ENCODE data around the gene ZSWIM1. TPM values are rescaled to one million over a fixed set of nuclear protein-coding genes. Genes with fewer than 3 reads are reported as not detected.

Gene ZSWIM1
- total and polyA plus RNA-seq, 2 donors (not counting 3 experiments of a cell fraction or from before 2014, with no cell fraction given), result 8.5 to 10.0 TPM

DNA sequence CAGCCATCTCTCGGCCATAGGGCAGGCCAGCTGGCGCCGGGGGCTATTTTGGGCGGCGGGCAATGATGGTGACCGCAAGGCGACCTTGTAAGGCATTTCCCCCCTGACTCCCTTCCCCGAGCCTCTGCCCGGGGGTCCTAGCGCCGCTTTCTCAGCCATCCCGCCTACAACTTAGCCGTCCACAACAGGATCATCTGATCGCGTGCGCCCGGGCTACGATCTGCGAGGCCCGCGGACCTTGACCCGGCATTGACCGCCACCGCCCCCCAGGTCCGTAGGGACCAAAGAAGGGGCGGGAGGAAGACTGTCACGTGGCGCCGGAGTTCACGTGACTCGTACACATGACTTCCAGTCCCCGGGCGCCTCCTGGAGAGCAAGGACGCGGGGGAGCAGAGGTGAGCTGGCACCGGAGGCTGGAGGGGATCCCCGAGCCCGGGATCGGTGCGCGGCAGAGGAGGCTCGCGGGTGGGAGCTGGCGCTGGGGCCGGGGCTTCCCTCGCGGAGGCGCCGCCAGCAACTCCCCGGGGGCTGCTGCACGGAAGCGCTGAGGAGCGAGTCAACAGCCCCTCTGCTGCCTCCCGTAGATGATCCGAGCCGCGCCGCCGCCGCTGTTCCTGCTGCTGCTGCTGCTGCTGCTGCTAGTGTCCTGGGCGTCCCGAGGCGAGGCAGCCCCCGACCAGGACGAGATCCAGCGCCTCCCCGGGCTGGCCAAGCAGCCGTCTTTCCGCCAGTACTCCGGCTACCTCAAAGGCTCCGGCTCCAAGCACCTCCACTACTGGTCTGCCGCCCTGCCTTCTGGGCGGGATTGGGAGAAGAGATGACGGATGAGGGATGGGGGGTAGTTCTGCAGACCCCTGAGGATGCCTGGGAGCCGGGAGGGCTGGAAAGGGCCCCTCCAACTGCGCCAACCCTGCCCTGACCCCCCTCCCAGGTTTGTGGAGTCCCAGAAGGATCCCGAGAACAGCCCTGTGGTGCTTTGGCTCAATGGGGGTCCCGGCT, 10.3 kb downstream of the ZSWIM1 start, which contains the start of the genes CTSA and NEURL2:
TSS of gene CTSA (plus strand) at position 351 of the 999 bp plus-strand sequence. CDS start at position 585, 234 bp downstream.
TSS of gene NEURL2 (minus strand) at position 224 of the 999 bp plus-strand sequence. CDS start at position 7, 217 bp downstream.
- Histone ChIP-seq H3K9ac (replicated peaks; ENCODE audit: extremely low read depth, insufficient read depth, low read length) (peak within 1 kb of the TSS; percentile 65), H3K9me3 (replicated peaks; ENCODE audit: control insufficient read depth, insufficient read depth, low read length) (no peaks in the 10 kb centered on the region), H3K4me3 (replicated peaks in 1 of 3; ENCODE audit: insufficient read depth in 1 of 3, low read depth in 1 of 3, low read length in 3 of 3) (peak within 1 kb of the TSS; percentile 47 to 81 (median 57)), H3K27me3 (ENCODE audit: control insufficient read depth in 2 of 2, insufficient read depth in 2 of 2, low read length in 2 of 2) (no peaks in the 10 kb centered on the region), H3K36me3 (ENCODE audit: control insufficient read depth in 2 of 2, extremely low read depth in 1 of 2, insufficient read depth in 2 of 2, low read length in 2 of 2) (peaks cover 0 to 19% of the 10 kb centered on the region in 2 experiments), H2AFZ (ENCODE audit: low read depth, low read length) (peak within 1 kb of the TSS; percentile 61), H3K9me1 (replicated peaks; ENCODE audit: control insufficient read depth, extremely low read depth, insufficient read depth, low read length) (no peaks in the 10 kb centered on the region), H3K4me2 (ENCODE audit: insufficient read depth, low read length) (peak within 1 kb of the TSS; percentile 73), H4K20me1 (replicated peaks; ENCODE audit: control insufficient read depth, extremely low read depth, insufficient read depth, low read length) (no peaks in the 10 kb centered on the region), H3K27ac (ENCODE audit: insufficient read depth, low read depth, low read length) (peak within 1 kb of the TSS; percentile 50), H3K4me1 (ENCODE audit: control insufficient read depth, extremely low read depth, insufficient read depth, low read length) (peaks cover 22% of the 10 kb centered on the region), H3K79me2 (ENCODE audit: control insufficient read depth, insufficient read depth, low read length) (no peaks in the 10 kb centered on the region)
- intact Hi-C loops (cut with micrococcal nuclease) (loop anchor here (1.0 to 2.0 kb wide), 8 partner anchors 19 to 92 kb away; partner anchors contain the start of genes ACOT8, PCIF1 and ZSWIM3), dilution Hi-C loops (cut with MboI; ENCODE audit: extremely low pct_ligation_motif_present, low sequenced_read_pairs) (no loop called here)
- TSS peak; percentile 35 for BruUV-seq (replicated peaks)
- FAIRE-seq (peak; percentile 92), DNase-seq (ENCODE audit: low read depth, low spot score) (peak; percentile 88)
- ChIA-PET CTCF (interaction anchor here (0.7 to 4.9 kb wide), 15 partner anchors 10 to 931 kb away, joined by 3 to 50 read pairs (median 7); partner anchors contain the start of genes PCIF1, PLTP, TOMM34 and ZNF335), POLR2A (interaction anchor here (0.9 to 3.5 kb wide), 5 partner anchors 9 to 69 kb away, joined by 3 to 26 read pairs (median 3); partner anchors contain the start of genes PCIF1, PLTP and ZSWIM1)
- peak; percentile 74 for TF ChIP-seq POLR2A (IDR thresholded peaks at IDR 0.05; ENCODE audit: low read depth, low read length)
- peak; percentile 96 for TF ChIP-seq MAX (IDR thresholded peaks at IDR 0.05; ENCODE audit: insufficient read depth, insufficient read length)
- peak; percentile 75 for TF ChIP-seq POLR2AphosphoS5 (IDR thresholded peaks at IDR 0.05; ENCODE audit: insufficient read depth, low read depth, low read length)
- TF ChIP-seq JUN (IDR thresholded peaks at IDR 0.05; ENCODE audit: borderline replicate concordance, insufficient read depth, insufficient read length, low read depth), result no peak

Data from endothelial cell of umbilical vein (primary cell).